Retinal pigment epithelial cell (primary cell): Measurements from ENCODE around the gene TRIM21.
"Not testable (repeated sequence)": the region's sequence is repeated elsewhere in the genome, so short reads cannot be mapped to it uniquely, and the experiment has no call there.

Experiments used
- DNase-seq: peaks from one replicate; pipeline ENCODE4 v3.0.0-alpha.2; 2010; ENCODE audit warnings: low read depth
- H3K4me3 ChIP-seq: 2 replicates; pipeline ENCODE4 v1.5.1; 2011; ENCODE audit warnings: mild to moderate bottlenecking, low read length, control low read depth, moderate library complexity
- TF ChIP-seq, protein P1 (sequence below): conservative IDR thresholded peaks from 2 replicates; pipeline ENCODE4 v1.5.1; 2011; ENCODE audit warnings: low read depth, low read length, control low read depth, inconsistent platforms

The TRIM21 gene

DNA sequence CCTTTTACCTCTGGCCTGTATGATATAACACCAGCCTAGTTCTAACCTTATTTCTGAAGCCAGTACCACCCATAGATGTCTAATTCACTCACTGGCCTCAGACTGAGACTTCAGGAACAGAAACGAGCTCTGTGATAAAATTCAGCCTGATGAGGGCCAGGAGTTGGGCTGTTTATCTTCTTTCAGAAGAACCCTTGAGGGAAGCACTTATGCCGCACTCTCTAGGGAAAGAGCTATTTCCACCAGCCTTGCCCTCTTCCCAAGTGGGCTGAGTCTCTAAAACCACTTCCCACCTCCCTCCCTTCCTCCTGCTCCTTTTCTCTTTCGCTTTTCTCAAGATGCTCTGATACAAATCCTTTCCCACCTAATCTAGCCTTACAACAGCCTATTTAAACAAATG is 23.3 kb downstream of the TRIM21 start:
- H3K4me3 ChIP-seq = no peak overlapping the region
- no peak for DNase-seq
- TF ChIP-seq, protein P1, sequence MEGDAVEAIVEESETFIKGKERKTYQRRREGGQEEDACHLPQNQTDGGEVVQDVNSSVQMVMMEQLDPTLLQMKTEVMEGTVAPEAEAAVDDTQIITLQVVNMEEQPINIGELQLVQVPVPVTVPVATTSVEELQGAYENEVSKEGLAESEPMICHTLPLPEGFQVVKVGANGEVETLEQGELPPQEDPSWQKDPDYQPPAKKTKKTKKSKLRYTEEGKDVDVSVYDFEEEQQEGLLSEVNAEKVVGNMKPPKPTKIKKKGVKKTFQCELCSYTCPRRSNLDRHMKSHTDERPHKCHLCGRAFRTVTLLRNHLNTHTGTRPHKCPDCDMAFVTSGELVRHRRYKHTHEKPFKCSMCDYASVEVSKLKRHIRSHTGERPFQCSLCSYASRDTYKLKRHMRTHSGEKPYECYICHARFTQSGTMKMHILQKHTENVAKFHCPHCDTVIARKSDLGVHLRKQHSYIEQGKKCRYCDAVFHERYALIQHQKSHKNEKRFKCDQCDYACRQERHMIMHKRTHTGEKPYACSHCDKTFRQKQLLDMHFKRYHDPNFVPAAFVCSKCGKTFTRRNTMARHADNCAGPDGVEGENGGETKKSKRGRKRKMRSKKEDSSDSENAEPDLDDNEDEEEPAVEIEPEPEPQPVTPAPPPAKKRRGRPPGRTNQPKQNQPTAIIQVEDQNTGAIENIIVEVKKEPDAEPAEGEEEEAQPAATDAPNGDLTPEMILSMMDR = no peak

DNA sequence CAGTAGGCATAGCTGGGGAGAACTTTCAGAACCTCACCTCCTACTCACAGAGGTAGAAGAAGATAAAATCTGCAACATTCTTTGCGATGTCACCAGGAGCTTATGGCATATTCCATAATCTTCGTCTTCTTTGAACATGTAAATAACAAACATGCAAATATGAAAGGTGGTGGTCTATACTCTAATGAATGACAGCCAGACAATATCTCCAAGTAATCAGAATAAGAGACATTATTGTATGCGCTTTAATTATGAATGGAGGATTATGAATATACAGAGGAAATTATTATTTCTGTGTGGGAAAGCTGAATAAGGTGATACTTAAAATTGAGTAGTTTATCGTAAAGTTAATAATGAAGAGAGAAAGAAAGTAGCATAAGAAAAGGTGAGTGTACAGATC is 25.2 kb downstream of the TRIM21 start, which contains the start of gene OR52B4:
Gene OR52B4 (minus strand): TSS at position 101 of the 400 bp plus-strand sequence. CDS start 91 bp downstream, at position 10.
- no peak within 1 kb of the TSS for H3K4me3 ChIP-seq
- no peak for DNase-seq
- TF ChIP-seq, protein P1 = no peak

DNA sequence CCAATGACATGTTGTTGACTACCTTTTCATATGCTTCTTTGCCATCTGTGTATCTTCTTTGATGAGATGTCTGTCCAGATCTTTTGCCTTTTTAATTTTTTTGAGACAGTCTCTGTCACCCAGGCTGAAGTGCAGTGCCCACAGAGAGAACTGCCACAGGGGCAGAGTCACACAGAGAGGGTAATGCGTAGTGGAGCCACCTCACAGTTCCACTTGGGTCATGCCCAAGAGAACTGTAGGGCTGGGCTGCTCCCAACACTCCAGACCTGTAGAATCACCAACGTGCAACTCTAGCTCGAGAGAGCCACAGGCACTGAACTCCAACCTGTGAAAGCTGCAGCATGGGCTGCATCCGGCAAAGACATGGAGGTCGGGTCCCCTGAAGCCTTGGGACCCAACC is 45.4 kb downstream of the TRIM21 start:
- not testable (repeated sequence) for H3K4me3 ChIP-seq, DNase-seq

DNA sequence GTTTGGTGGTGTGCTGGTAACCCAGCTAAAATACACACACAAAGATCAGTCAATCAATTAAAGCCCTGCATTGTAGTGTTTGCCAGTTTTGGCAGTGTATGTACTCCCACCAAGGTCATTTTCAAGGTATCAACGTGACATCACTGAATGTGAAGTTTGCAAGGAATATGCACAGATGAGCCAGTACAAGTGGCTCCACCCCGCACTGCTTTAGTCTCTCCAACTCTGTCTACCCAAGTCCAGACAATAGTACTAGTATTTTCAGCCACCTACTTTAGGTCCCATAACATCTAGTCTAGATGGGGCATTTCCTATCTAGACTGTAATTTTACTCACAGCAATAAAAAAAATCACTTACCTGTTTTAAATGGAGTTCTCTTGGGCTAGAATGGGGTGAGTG is 48.1 kb downstream of the TRIM21 start:
- not testable (repeated sequence) for DNase-seq, H3K4me3 ChIP-seq
